GF-D8 (cell line): ENCODE measurements around the gene FFAR4.
A peak's percentile ranks its signal among the peaks of the same experiment; 100 is the strongest.
"Not testable (repeated sequence)": the region's sequence is repeated elsewhere in the genome, so short reads cannot be mapped to it uniquely, and the experiment has no call there.

ENCODE experiments used
- DNase-seq: peaks from one replicate; lab custom pipeline; 2025; lab: John Stamatoyannopoulos, UW

The FFAR4 gene

DNA sequence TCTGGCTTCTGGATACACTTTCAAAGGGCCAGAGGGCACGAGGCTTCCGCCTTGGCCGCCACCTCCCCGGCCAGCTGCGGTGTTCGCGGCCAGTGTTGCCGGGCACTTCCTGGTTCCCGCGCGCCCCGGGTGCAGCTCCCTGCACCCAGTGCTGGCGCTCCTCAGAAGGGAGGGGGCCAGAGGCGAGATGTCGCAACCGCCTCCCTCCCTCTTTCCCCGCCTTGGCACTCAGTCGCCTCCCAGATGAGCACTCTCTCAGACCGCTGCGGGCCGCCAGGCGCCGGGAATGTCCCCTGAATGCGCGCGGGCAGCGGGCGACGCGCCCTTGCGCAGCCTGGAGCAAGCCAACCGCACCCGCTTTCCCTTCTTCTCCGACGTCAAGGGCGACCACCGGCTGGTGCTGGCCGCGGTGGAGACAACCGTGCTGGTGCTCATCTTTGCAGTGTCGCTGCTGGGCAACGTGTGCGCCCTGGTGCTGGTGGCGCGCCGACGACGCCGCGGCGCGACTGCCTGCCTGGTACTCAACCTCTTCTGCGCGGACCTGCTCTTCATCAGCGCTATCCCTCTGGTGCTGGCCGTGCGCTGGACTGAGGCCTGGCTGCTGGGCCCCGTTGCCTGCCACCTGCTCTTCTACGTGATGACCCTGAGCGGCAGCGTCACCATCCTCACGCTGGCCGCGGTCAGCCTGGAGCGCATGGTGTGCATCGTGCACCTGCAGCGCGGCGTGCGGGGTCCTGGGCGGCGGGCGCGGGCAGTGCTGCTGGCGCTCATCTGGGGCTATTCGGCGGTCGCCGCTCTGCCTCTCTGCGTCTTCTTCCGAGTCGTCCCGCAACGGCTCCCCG lies at the start of gene FFAR4:
FFAR4 (plus strand) TSS at position 231 of the 842 bp plus-strand sequence; CDS start at position 287, 56 bp downstream.
- DNase-seq, result no peak

DNA sequence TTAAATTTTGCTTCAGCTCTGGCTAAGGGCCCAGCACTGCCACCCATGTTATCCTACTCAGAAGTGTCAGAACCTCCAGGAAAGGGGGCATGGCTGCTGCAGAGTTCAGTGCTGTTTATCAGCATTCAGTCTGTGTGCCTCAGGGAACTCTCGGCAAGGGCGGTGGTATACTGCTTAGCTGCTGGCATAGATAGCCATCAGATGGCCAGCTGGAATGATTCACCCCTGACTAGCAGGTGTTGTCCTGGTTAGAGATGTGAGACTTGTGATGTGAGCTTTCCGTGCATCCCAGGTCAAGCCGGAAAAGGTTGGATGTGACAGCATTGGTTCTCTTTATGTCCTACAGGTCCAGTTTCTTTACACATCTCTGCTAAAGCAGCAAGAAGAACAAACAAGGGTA lies 47.9 kb upstream of the FFAR4 start:
- DNase-seq, result no peak

DNA sequence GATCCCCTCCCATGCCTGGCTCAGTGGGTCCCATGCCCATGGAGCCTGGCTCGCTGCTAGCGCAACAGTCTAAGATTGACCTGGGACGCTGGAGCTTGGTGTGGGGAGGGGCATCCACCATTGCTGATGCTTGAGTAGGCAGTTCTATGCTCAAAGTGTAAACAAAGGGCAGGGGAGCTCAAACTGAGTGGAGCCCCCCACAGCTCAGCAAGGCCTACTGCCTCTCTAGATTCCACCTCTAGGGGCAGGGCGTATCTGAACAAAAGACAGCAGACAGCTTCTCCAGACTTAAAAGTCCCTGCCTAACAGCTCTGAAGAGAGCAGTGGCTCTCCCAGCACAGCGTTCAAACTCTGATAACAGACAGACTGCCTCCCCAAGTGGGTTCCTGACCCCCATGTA lies 31.2 kb upstream of the FFAR4 start:
- DNase-seq, result no peak

DNA sequence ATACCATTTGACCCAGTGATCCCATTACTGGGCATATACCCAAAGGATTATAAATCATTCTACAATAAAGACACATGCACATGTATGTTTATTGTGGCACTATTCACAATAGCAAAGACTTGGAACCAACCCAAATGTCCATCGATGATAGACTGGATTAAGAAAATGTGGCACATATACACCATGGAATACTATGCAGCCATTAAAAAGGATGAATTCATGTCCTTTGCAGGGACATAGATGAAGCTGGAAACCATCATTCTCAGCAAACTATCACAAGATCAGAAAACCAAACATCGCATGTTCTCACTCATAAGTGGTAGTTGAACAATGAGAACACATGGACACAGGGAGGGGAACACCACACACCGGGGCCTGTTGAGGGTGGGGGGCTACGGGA lies 25.6 kb upstream of the FFAR4 start:
- DNase-seq, result not testable (repeated sequence)

DNA sequence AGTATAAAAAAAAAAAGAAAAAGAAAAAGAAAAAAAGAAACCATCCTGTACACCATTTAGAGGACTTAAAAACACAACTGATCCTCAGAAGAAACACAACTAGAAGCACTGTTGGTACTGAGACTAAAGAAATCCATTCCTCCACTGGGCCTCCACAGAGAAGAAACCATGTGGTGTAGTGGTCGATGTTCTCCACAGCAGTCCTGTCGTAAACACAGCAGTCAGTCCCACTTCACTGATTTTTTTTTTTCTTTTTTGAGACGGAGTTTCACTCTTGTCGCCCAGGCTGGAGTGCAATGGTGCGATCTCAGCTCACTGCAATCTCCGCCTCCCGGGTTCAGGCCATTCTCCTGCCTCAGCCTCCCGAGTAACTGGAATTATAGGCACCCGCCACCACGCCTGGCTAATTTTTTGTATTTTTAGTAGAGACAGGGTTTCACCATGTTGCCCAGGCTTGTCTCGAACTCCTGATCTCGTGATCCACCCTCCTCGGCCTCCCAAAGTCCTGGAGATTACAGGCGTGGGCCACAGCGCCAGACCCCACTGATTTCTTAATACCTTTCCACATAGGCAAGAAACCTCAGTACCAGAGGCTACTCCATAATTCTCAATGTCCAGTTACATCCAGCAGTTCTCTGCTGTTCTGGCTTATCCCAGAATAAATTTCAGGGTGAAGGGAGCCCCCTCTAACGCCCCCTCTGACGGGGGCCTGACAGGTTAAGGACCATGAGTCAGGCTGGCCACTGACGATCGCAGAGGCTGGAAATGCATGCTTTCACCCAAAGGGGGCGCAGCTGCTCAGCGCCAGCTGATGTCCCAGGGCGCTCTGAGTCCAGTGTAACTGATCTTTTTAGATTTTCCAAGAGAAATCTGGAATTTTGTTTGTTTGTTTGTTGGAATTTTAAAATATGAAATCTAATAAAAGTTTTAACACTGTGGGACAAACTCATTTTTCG lies 24.8 kb upstream of the FFAR4 start:
- DNase-seq, result no peak

DNA sequence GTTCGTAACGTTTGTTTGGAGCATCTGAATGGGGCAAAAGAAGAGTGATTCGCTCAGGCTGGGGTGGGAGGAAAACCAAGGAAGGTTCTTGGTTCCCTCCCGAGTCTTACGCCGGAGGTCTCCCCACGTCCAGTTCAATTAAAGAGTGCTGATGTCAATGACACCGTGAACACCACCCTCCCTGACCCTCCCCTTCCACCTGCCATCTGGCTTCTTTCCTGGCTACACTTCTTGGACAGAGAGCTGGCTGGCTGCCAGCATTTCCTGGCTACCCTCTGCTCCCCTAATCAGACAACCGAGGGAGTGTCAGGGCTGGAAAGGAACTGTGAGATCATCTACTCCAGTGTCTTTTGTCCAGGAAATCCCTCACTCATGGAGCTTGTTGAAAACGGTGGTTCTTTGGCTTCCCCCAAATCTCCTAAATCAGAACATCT lies 24.1 kb upstream of the FFAR4 start:
- DNase-seq, result no peak

DNA sequence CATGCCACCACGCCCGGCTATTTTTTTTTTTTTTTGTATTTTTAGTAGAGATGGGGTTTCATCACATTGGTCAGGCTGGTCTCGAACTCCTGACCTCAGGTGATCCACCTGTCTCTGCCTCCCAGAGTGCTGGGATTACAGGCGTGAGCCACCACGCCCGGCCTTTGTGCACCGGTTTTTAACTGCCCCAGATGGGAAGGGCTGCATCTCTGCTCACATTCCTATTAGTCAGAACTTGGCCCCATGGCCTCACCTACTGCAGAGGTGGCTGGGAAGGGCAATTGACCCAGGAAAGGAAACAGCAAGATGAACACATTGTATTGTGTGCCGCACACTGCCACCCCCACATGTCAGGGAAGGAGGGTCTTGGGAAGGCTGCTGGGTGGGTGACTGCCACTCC lies 19.5 kb upstream of the FFAR4 start:
- DNase-seq, result not testable (repeated sequence)

DNA sequence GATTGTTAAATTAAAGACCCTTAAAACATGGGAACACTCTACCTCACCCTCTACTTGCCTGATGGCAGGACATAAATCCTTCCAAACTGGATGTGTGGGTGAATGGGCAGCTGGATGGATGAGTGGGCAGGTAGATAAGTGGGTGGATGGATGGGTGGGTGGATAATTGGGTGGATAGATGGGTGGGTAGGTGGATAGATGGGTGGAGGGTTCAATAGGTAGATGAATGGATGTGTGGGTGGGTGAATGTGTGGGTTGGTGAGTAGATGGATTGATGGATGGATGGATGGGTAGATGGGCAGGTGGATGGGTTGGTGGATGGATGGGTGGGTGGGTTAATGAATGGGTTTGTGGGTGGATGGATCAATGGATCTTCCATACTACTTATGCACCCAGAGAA lies 18.9 kb upstream of the FFAR4 start:
- no peak for DNase-seq

DNA sequence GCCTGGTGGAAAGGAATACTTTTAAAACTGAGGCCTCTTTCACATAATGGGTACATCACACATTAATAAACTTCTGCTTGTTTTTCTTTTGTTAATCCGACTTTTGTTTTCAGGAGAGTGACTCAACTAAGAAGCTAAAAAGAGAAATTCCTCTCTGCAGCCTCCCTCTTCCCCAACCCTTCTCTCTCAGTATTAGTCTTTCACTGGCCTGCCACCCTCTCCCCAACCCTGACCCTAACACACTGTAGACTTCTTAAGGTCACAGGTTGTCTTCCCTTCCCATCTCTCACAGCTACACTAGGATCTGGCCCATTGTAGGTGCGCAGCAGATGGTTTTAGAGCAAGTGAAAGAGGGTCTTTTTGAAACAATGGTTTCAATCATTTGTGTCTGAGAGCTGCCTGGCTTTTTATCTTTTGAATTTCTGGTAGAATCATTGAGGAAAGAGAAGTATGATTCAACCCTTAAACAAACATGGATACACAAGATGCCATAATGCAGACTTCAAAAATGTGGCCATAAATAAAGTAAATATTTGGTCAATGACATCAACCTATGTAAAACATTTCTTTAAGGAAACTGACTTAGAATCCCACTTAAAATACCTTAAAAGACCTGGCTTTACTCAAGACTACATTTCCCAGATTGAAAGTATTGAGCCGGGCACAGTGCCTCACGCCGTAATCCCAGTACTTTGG lies 17.9 kb upstream of the FFAR4 start:
- DNase-seq, result no peak

DNA sequence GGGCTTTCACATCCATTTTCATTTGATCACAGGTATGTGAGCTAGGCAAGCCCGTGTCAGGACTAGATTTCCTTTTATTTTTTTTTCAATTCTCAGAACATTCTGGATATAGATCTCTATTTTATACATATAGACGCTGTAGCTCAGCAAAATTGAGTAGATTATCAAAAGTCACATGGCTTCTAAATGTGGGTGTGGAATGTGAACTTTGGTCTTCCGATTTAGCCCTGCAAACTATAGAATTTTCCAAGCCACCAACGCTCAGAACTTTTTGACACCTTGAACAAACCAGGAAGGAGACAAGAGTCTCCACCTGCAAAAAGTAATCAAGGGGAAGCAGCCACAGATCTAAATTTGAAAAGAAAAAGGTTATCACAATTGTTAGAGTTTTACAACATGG lies 15.9 kb upstream of the FFAR4 start:
- no peak for DNase-seq

DNA sequence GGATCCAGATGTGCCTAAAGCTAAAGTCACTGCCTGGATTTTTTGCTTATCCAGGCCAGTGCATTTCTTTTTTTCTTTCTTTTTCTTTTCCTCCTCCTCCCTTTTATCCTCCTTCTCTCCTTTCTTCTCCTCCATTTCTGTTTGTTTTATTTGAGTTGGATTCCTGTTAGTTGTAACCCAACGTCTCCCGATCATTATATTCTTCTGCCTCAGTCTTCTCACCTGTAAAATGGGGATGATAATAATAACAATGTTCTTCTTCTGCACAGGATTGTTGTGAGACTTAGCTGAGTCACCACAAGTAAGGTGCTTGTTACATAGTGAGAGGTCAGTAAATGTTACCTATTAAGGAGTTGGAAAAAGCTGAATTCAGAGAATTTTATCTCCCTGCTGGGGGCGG lies 13.7 kb upstream of the FFAR4 start:
- no peak for DNase-seq

DNA sequence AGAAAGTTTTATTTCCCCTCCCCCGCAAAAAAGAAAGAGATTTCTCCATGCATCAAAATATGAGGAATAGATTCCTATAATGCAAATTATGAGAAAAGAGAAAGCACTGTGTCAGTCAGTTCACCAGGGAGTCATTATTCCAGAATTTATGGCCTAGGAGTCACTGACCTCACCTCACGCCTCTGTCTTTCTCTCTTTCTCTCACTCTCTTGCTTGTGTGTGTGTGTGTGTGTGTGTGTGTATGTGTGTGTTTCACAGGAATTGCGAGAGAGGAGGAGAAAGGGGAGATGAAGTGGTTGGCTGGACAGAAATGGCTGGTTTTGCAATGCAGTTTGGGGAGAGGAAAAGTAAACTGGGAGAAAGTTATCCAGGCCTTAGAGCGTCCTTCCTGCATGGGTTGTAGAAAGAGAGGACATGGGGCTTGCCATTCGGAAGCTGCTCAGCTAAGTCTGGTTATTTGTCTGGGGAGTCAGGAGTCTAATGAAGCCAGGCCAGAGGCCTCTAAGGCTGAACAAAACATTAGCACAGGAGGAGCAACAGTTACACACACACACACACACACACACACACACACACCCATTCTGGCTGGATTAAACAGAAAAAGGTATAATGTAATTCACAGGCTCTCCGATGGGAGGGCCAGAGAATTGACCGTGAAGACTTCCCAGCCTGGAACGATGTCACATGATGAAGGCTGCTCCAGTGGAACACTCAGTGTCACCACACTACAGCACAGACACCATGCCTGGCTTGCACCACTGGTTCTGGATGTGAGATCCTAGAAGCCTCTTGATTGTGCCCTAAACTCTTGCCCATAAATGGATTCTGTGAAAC lies 12.8 kb upstream of the FFAR4 start:
- DNase-seq, result no peak

DNA sequence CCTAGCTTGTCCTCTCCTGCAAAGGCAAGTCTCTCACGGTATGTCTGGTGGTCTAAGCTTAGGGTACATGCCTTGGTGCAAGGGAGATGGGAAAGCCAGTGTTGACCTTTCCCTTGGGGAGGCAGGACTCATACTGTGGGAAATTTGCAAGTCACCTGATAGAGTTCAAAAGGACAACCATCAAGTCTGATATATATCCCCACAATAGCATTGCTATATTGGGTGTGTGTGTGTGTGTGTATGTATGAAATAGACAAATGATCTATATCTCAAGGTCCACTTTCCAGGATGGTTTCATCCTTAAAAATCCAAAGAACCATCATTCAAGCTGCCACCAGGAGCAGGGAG lies 12.2 kb upstream of the FFAR4 start:
- DNase-seq, result no peak

DNA sequence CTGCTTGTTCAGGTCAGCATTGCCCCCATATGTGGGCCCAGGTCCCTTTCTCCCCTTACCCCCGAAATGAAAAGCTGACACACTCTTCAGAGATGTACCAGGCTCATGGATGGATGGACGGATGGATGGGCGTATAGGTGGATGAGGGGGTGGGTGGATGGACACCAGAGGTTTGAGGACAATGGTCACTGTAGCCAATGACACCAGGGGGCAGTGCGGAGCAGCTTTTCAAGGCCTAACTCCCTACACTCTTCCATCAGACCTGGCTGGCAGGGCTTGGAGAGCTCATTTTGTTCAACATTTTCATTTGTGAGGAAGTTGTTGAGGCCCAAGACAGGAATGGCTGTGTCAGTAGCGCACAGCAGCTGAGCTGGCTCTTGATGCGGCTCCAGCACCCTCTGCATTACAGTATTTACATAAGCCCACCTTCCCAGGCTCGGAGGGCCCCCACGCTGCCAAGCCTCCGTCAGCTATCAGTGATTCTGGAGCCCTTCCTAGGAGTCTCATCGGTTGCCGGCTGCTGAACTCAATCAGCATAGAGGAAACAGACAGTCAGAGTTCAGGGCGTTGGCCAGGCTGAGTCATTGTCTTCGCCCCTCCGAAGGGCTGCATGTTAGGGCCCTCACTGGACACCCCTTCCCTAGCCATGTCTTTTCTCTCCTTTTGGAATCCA lies 11.6 kb upstream of the FFAR4 start:
- DNase-seq, result peak; percentile 19

DNA sequence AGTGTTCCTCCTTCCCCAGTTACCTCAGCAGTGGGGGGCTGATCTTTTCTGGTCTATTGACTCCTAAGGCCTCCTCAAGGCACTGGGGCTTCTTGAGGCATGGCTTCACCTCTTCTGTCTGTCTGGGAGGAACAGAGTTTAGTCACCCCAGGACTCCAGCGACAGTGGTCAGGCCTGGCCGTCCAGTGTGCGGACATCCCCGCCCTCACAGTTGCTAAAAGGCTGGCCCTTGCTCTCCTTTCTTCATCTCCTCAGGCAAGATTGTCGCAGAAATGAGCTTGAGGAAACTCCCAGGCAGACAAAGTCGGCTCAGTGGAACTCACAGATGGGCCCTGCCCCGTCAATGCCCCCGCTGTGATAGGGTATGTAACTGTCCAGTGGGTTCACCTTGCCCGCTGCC lies 7.0 kb upstream of the FFAR4 start:
- no peak for DNase-seq

DNA sequence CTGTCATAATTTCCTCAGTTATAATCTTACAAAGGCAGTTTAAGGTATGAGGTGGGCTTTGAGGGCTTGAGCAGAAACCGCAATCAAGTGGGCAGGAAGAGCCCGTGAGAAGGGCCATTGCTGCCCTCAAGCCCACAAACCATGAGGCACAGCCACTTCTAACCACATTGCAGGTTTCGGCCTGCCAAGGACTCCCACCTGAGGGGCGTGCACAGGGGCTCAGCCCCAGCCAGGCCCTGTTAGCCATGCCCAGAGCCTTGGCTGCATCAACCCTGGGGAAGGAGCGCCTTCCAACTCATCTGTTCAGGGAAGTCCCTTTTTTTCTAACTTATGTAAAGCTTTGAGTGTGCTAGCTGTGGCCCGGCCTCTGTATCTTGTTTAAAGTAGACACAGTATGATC lies 5.9 kb upstream of the FFAR4 start:
- no peak for DNase-seq

DNA sequence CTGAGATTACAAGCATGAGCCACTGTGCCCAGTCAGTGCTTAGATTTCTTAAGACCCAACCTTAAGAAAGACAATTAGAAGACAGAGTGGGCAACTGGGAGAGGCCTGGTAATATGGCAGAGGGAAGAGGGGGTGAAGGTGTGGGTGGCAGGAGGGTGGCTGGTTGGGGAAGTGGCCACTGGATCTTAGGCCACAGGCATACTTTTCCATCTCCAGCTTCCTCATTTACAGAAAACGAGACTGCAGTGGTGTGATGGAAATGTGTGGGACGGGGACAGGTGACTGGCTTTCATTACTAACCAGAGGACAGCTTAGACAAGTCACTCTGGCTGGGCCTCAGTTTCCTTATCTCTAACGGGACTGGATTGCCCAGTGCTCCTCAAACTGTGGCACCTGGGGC lies 1.0 kb upstream of the FFAR4 start:
- DNase-seq, result no peak

DNA sequence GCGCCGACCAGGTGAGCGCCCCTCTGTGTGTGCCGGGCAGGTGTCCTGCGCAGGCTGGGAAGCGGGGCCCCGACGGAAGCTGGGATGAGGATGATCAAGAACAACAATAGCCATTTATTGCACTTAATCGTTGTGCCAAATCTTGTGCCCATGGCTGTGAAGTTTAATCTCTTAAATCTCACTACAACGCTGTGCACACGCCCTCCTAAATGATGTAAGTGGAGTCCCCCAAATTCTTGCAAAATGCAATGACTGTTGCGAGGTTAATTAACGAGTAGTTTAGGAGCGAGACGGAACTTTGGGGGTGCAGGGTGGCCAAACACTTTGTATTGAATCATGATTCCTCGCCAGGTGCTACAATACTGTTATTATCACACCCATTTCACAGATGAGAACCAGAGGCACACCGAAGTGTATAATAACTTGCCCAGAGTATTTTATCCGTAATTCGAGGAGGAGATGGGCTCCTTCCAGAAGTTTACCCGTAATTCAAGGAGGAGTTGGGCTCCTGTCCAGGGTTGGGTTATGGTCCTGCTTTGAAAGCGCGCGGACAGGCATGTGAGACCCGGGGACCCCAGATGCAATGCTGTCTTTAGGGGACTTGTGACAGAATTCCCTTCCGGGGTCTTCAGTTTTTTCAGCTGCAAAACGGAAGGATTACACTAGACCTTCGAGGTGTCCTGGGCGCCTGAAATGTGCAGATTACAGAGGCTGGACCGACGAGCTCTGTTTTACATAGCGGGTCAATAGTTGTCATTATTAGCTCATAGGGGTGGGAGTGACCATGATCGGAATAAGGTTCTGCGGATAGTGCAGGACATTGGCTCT lies 1.0 kb downstream of the FFAR4 start:
- no peak for DNase-seq

DNA sequence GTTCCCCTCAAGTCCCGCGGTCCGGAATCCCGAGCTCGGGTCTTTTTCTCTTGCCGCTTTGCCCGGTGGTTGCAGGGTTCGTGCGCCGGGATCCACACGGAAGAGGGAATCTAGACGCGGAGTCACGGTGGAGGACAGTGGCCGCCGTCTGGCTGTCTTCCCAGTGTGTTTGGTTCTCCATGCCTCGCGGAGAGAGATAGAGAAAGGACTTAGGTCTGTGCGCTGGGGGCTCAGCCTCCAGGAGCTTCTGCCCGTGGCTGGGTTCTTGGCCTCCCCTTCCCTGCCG lies 1.6 kb downstream of the FFAR4 start:
- DNase-seq, result no peak

DNA sequence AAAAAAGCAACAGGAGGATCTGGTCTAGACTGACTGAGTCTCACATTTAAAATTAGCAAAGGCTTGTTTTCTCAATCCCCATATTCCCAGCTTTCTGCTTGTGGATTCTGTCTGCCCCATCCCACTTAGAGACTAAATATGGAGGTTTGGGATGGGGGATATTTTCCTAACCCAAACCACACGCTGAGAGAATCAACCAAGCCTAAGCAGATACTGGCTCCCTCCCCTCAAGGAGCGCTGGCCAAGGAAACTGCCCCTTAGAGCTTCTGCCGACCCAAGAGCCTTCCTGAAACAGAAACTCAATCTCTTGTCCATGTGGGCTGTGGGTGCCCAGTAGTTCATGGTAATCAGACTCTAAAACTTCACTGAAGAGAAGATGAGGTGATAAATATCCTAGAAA lies 3.9 kb downstream of the FFAR4 start:
- DNase-seq, result no peak
